CD14-positive monocyte (primary cell): ENCODE data around the gene KRTAP11-1. TPM values are rescaled to one million over a fixed set of nuclear protein-coding genes. Genes with fewer than 3 reads are reported as not detected.

ENCODE experiments used
- DNase-seq, 3 donors: peaks; one replicate each; pipeline ENCODE4 v3.0.0-alpha.2; 2011 to 2022
- H2AFZ ChIP-seq: 2 replicates; pipeline ENCODE4 v1.6.0; 2012; ENCODE audit warnings: mild to moderate bottlenecking, low read depth, low read length, inconsistent platforms; ENCODE audit not compliant: insufficient read depth, poor library complexity, severe bottlenecking
- H3K27ac ChIP-seq, 2 donors: 1 replicate in 1 of 2; 2 replicates in 1 of 2; pipeline ENCODE4 v1.5.1; 2012 to 2013; ENCODE audit warnings: low read length in 2 of 2, control low read depth in 1 of 2, inconsistent platforms in 1 of 2, low read depth in 1 of 2, mild to moderate bottlenecking in 1 of 2
- H3K27me3 ChIP-seq, 2 donors: one replicate each; pipeline versions ENCODE4 v1.6.0 to v1.6.1; 2011 to 2013; ENCODE audit warnings: low read length in 2 of 2; ENCODE audit not compliant: control insufficient read depth in 2 of 2, insufficient read depth in 2 of 2
- H3K36me3 ChIP-seq, 2 donors: replicated peaks in 1 of 2; 1 replicate in 1 of 2; 2 replicates in 1 of 2; pipeline versions ENCODE4 v1.5.1 to v1.6.1; 2012 to 2013; ENCODE audit warnings: low read length in 2 of 2, control low read depth in 1 of 2, inconsistent platforms in 1 of 2, mild to moderate bottlenecking in 1 of 2; ENCODE audit not compliant: insufficient read depth in 2 of 2, control insufficient read depth in 1 of 2
- H3K4me1 ChIP-seq, 2 donors: 1 replicate in 1 of 2; 2 replicates in 1 of 2; pipeline versions ENCODE4 v1.5.1 to v1.6.1; 2012 to 2013; ENCODE audit warnings: low read length in 2 of 2, control low read depth in 1 of 2, inconsistent platforms in 1 of 2, mild to moderate bottlenecking in 1 of 2, moderate library complexity in 1 of 2; ENCODE audit not compliant: insufficient read depth in 2 of 2, control insufficient read depth in 1 of 2
- H3K4me2 ChIP-seq: replicated peaks from 2 replicates; pipeline ENCODE3; 2012; ENCODE audit warnings: low read length, moderate library complexity, mild to moderate bottlenecking; ENCODE audit not compliant: poor library complexity, severe bottlenecking; ENCODE audit errors: extremely low read depth
- H3K4me3 ChIP-seq, 3 experiments: fragments of 200-600 bp in 1 of 3; sonication (generic) in 1 of 3; replicated peaks in 1 of 3; 1 replicate in 2 of 3; 2 replicates in 1 of 3; pipeline ENCODE4 v1.5.1; 2011 to 2013; ENCODE audit warnings: low read length in 3 of 3, mild to moderate bottlenecking in 3 of 3, control low read depth in 2 of 3, low read depth in 2 of 3, inconsistent platforms in 1 of 3, moderate library complexity in 1 of 3
- H3K79me2 ChIP-seq: 2 replicates; pipeline ENCODE4 v1.6.0; 2012; ENCODE audit warnings: mild to moderate bottlenecking, control low read depth, inconsistent platforms, low read length, moderate library complexity; ENCODE audit not compliant: insufficient read depth
- H3K9ac ChIP-seq: 2 replicates; pipeline ENCODE4 v1.6.0; 2017; ENCODE audit warnings: low read length, mild to moderate bottlenecking; ENCODE audit not compliant: insufficient read depth, poor library complexity, severe bottlenecking
- H3K9me3 ChIP-seq, 2 donors: replicated peaks in 1 of 2; 1 replicate in 1 of 2; 2 replicates in 1 of 2; pipeline versions ENCODE4 v1.5.1 to v1.6.1; 2012 to 2013; ENCODE audit warnings: low read length in 2 of 2, control low read depth in 1 of 2; ENCODE audit not compliant: control insufficient read depth in 1 of 2, insufficient read depth in 1 of 2
- H4K20me1 ChIP-seq: 2 replicates; pipeline ENCODE4 v1.6.0; 2012; ENCODE audit warnings: mild to moderate bottlenecking, low read length, control low read depth, moderate library complexity; ENCODE audit not compliant: insufficient read depth
- H3K27ac Mint-ChIP-seq, 7 donors: one replicate each; pipeline ENCODE4 v1.8.0; 2020; ENCODE audit warnings: mild to moderate bottlenecking in 7 of 7, mixed read lengths in 7 of 7, moderate library complexity in 6 of 7, inconsistent platforms in 2 of 7
- H3K27me3 Mint-ChIP-seq, 3 donors: one replicate each; pipeline ENCODE4 v1.8.0; 2021 to 2022; ENCODE audit warnings: low read depth in 3 of 3, mild to moderate bottlenecking in 3 of 3, mixed read lengths in 3 of 3, moderate library complexity in 3 of 3, inconsistent platforms in 1 of 3
- H3K36me3 Mint-ChIP-seq, 2 donors: one replicate each; pipeline ENCODE4 v1.8.0; 2020; ENCODE audit warnings: mixed read lengths in 2 of 2, inconsistent platforms in 1 of 2, mild to moderate bottlenecking in 1 of 2
- H3K4me1 Mint-ChIP-seq: one replicate; pipeline ENCODE4 v1.8.0; 2020; ENCODE audit warnings: mild to moderate bottlenecking, mixed read lengths
- H3K4me3 Mint-ChIP-seq, 2 donors: one replicate each; pipeline ENCODE4 v1.8.0; 2020; ENCODE audit warnings: mild to moderate bottlenecking in 2 of 2, mixed read lengths in 2 of 2, moderate library complexity in 1 of 2
- H3K9me3 Mint-ChIP-seq, 7 donors: one replicate each; pipeline ENCODE4 v1.8.0; 2020 to 2022; ENCODE audit warnings: mixed read lengths in 7 of 7, mild to moderate bottlenecking in 6 of 7, moderate library complexity in 6 of 7, inconsistent platforms in 2 of 7
- WGBS: methylation state at CpG from one replicate; pipeline ENCODE4 v1.1.5; 2013; ENCODE audit warnings: missing lambda C conversion rate; ENCODE audit not compliant: insufficient coverage; 5-methylcytosine and 5-hydroxymethylcytosine counted together
- intact Hi-C, 2 donors: fragments of 100-400 bp; cut with micrococcal nuclease; formaldehyde crosslinking; loops; one replicate each; pipeline versions ENCODE4 v1.15.0 to v1.15.1; 2023
- polyA plus RNA-seq, 3 donors: library from polyadenylated mRNA; depleted of rRNA in 1 of 3; unstranded in 2 of 3; stranded (reverse) in 1 of 3; fragments of 300-500 nt in 2 of 3; fragments of >200 nt in 1 of 3; fragmentation: Illumina TruSeq in 2 of 3; gene quantifications; 1 replicate in 2 of 3; 2 replicates in 1 of 3; pipeline ENCODE4 v1.2.3, GENCODE V29; 2012 to 2021
- TF ChIP-seq, protein P1 (sequence below): fragments of 200-600 bp; IDR thresholded peaks from one replicate; pipeline ENCODE4 v1.8.0; 2022; ENCODE audit warnings: antibody characterized with exemption, mild to moderate bottlenecking

The KRTAP11-1 gene
- polyA plus RNA-seq, 3 donors = not detected

DNA sequence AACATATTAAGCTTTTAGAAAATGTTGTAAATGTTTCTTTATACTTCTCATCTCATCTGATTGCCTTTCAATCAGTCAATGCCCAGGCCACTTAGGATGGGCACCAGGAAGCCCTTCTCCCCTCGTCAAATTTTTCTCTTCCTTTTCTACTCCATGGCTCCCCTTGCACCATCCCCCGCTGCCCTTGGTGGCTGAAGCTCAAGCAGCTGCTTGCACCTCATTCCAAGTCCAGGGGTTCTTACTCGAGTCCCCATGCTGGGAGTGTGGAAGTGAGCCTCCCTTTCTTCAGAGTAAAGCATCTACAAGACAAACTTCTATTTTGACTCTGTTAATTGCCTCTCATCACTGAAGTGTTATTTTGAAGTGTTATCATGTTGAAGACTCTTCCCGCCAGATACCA, 39.7 kb upstream of the KRTAP11-1 start:
- no peak overlapping the region for H3K27ac Mint-ChIP-seq
- WGBS = 43% methylated on average over 1 of the region's 4 CpGs
- H3K36me3 Mint-ChIP-seq = no peaks in the 10 kb centered on the region
- Histone ChIP-seq H3K9ac (no peak overlapping the region), H3K27ac (no peak overlapping the region), H2AFZ (no peak overlapping the region), H3K4me3 (no peak overlapping the region), H3K79me2 (no peaks in the 10 kb centered on the region), H4K20me1 (no peaks in the 10 kb centered on the region), H3K36me3 (no peaks in the 10 kb centered on the region), H3K27me3 (no peaks in the 10 kb centered on the region), H3K9me3 (peaks cover 7 to 14% of the 10 kb centered on the region in 2 donors), H3K4me1 (no peaks in the 10 kb centered on the region), H3K4me2 (no peak overlapping the region)
- no peak for DNase-seq
- no peaks in the 10 kb centered on the region for H3K4me1 Mint-ChIP-seq
- peaks cover 0 to 3% (median 2%) of the 10 kb centered on the region in 3 donors for H3K27me3 Mint-ChIP-seq
- intact Hi-C loops = no loop called here
- TF ChIP-seq, protein P1, sequence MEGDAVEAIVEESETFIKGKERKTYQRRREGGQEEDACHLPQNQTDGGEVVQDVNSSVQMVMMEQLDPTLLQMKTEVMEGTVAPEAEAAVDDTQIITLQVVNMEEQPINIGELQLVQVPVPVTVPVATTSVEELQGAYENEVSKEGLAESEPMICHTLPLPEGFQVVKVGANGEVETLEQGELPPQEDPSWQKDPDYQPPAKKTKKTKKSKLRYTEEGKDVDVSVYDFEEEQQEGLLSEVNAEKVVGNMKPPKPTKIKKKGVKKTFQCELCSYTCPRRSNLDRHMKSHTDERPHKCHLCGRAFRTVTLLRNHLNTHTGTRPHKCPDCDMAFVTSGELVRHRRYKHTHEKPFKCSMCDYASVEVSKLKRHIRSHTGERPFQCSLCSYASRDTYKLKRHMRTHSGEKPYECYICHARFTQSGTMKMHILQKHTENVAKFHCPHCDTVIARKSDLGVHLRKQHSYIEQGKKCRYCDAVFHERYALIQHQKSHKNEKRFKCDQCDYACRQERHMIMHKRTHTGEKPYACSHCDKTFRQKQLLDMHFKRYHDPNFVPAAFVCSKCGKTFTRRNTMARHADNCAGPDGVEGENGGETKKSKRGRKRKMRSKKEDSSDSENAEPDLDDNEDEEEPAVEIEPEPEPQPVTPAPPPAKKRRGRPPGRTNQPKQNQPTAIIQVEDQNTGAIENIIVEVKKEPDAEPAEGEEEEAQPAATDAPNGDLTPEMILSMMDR = no peak
- H3K9me3 Mint-ChIP-seq = peaks cover 2 to 18% (median 3%) of the 10 kb centered on the region in 7 donors
- no peak overlapping the region for H3K4me3 Mint-ChIP-seq

DNA sequence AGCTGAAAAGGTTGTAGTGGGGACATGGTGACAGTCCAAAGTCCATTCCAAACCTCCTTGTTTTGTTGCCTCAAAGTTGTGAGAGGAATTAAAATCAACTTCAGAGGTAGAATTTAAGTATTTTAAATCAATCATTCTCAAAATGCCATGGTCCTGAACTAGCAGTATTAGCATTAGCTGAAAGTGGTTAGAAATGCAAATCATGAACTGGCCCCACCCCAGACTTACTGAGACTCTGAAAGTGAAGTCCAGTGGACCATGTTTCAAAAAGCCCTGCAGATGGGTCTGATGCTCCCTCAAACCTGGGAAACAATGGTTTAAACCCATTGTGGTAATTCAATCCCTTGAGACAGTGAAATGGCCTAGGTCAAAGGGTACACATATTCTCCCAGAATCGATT, 36.2 kb upstream of the KRTAP11-1 start:
- H3K79me2 ChIP-seq = no peaks in the 10 kb centered on the region
- H3K27ac Mint-ChIP-seq = no peak overlapping the region
- H3K27me3 Mint-ChIP-seq = peaks cover 0 to 3% (median 2%) of the 10 kb centered on the region in 3 donors
- no peak for DNase-seq
- no peaks in the 10 kb centered on the region for H3K36me3 ChIP-seq
- H3K4me3 Mint-ChIP-seq = no peak overlapping the region
- H3K9ac ChIP-seq = no peak overlapping the region
- H2AFZ ChIP-seq = no peak overlapping the region
- no peak overlapping the region for H3K4me2 ChIP-seq
- H3K4me1 Mint-ChIP-seq = no peaks in the 10 kb centered on the region
- H4K20me1 ChIP-seq = no peaks in the 10 kb centered on the region
- TF ChIP-seq, protein P1 = no peak
- peaks cover 2 to 8% (median 3%) of the 10 kb centered on the region in 7 donors for H3K9me3 Mint-ChIP-seq
- intact Hi-C loops = no loop called here
- H3K36me3 Mint-ChIP-seq = no peaks in the 10 kb centered on the region
- no peaks in the 10 kb centered on the region for H3K4me1 ChIP-seq
- no peaks in the 10 kb centered on the region for H3K9me3 ChIP-seq
- WGBS = no CpG with 5 or more reads among the region's 1 CpG
- H3K27me3 ChIP-seq = no peaks in the 10 kb centered on the region
- H3K4me3 ChIP-seq = no peak overlapping the region
- no peak overlapping the region for H3K27ac ChIP-seq
